ENCODE measurements around the gene LRRC28. TPM values are rescaled to one million over a fixed set of nuclear protein-coding genes. Genes with fewer than 3 reads are reported as not detected.

LRRC28 gene
- polyA plus RNA-seq, 1 of the 3 experiments (the other 2 are of a cell fraction): 15.2 TPM

- Histone ChIP-seq H3K4me1 (ENCODE audit: control insufficient read depth in 1 of 2, insufficient read depth in 2 of 2, low read depth in 1 of 2, low read length in 1 of 2) (peaks cover 12 to 16% of the 10 kb centered on the region in 2 experiments; a peak in 3 of 4 replicates), H3K79me2 (ENCODE audit: insufficient read depth) (no peaks in the 10 kb centered on the region), H3K27ac (ENCODE audit: low read depth in 2 of 2, low read length in 1 of 2) (no peak overlapping the region), H3K4me3 (ENCODE audit: low read depth in 2 of 2, low read length in 1 of 2) (no peak overlapping the region), H3K9me2 (no peaks in the 10 kb centered on the region), H3K9me3 (no peaks in the 10 kb centered on the region), H3K27me3 (ENCODE audit: insufficient read depth) (no peaks in the 10 kb centered on the region), H2AFZ (ENCODE audit: low read depth) (no peak overlapping the region), H3K9ac (no peak overlapping the region), H3K36me3 (replicated peaks in 1 of 2; ENCODE audit: control insufficient read depth in 1 of 2, insufficient read depth in 2 of 2, low read length in 1 of 2) (no peaks in the 10 kb centered on the region), H4K20me1 (ENCODE audit: insufficient read depth) (no peaks in the 10 kb centered on the region), H3F3A (replicated peaks; ENCODE audit: insufficient read depth) (no peaks in the 10 kb centered on the region), H3K4me2 (no peak overlapping the region)
- ChIA-PET POLR2A (no interaction called here), CTCF (no interaction called here)
- DNase-seq: no peak
- no peak for TF ChIP-seq SIN3A (IDR thresholded peaks at IDR 0.05; ENCODE audit: borderline replicate concordance, low read depth, low read length)
- no peak for TF ChIP-seq RAD21 (IDR thresholded peaks at IDR 0.05; ENCODE audit: low read length)
- WGBS (ENCODE audit: low lambda C conversion rate): 90% methylated on average over 20 of the region's 22 CpGs
Observed at GRCh38 chr15:99427668-99428361, 176.5 kb downstream of the LRRC28 start.

GRCh38 chr15:99429681-99430081 lies 178.4 kb downstream of the LRRC28 start:
- no peak overlapping the region for H3K27ac ChIP-seq (ENCODE audit: low read depth in 2 of 2, low read length in 1 of 2)
- no peak for DNase-seq
- no peaks in the 10 kb centered on the region for H3F3A ChIP-seq (replicated peaks; ENCODE audit: insufficient read depth)
- ChIA-PET POLR2A (no interaction called here), CTCF (no interaction called here)
- H4K20me1 ChIP-seq (ENCODE audit: insufficient read depth): no peaks in the 10 kb centered on the region
- no peak overlapping the region for H3K9ac ChIP-seq
- no peaks in the 10 kb centered on the region for H3K79me2 ChIP-seq (ENCODE audit: insufficient read depth)
- H2AFZ ChIP-seq (ENCODE audit: low read depth): no peak overlapping the region
- TF ChIP-seq, protein P1, sequence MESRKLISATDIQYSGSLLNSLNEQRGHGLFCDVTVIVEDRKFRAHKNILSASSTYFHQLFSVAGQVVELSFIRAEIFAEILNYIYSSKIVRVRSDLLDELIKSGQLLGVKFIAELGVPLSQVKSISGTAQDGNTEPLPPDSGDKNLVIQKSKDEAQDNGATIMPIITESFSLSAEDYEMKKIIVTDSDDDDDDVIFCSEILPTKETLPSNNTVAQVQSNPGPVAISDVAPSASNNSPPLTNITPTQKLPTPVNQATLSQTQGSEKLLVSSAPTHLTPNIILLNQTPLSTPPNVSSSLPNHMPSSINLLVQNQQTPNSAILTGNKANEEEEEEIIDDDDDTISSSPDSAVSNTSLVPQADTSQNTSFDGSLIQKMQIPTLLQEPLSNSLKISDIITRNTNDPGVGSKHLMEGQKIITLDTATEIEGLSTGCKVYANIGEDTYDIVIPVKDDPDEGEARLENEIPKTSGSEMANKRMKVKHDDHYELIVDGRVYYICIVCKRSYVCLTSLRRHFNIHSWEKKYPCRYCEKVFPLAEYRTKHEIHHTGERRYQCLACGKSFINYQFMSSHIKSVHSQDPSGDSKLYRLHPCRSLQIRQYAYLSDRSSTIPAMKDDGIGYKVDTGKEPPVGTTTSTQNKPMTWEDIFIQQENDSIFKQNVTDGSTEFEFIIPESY (IDR thresholded peaks at IDR 0.05; ENCODE audit: borderline replicate concordance, low read depth): no peak
- no peak for TF ChIP-seq FOXM1 (IDR thresholded peaks at IDR 0.05; ENCODE audit: low read depth)
- no peak for TF ChIP-seq EP300 (IDR thresholded peaks at IDR 0.05; ENCODE audit: borderline replicate concordance in 1 of 2, low read depth in 1 of 2, low read length in 1 of 2)
- no peak for TF ChIP-seq TCF12 (IDR thresholded peaks at IDR 0.05)
- no peak for TF ChIP-seq IRF3 (IDR thresholded peaks at IDR 0.05; ENCODE audit: low read depth, low read length)
- no peak for TF ChIP-seq USF1 (IDR thresholded peaks at IDR 0.05; ENCODE audit: borderline replicate concordance, low read depth)
- no peak for TF ChIP-seq EZH2phosphoT487 (IDR thresholded peaks at IDR 0.05; ENCODE audit: borderline replicate concordance, low read depth)
- TF ChIP-seq FOXJ3 (CRISPR knock-in tag; IDR thresholded peaks at IDR 0.05): no peak
- no peak for TF ChIP-seq YY1 (IDR thresholded peaks at IDR 0.05; ENCODE audit: low read depth)
- TF ChIP-seq GATA2 (CRISPR knock-in tag; IDR thresholded peaks at IDR 0.05): no peak
- no peak for TF ChIP-seq SIN3A (IDR thresholded peaks at IDR 0.05; ENCODE audit: borderline replicate concordance, low read depth, low read length)
- TF ChIP-seq NRF1 (IDR thresholded peaks at IDR 0.05; ENCODE audit: low read depth, low read length): no peak
- TF ChIP-seq NFIC (IDR thresholded peaks at IDR 0.05; ENCODE audit: borderline replicate concordance): no peak
- no peak for TF ChIP-seq FOSL2 (IDR thresholded peaks at IDR 0.05; ENCODE audit: borderline replicate concordance, low read depth)
- TF ChIP-seq, protein P2, sequence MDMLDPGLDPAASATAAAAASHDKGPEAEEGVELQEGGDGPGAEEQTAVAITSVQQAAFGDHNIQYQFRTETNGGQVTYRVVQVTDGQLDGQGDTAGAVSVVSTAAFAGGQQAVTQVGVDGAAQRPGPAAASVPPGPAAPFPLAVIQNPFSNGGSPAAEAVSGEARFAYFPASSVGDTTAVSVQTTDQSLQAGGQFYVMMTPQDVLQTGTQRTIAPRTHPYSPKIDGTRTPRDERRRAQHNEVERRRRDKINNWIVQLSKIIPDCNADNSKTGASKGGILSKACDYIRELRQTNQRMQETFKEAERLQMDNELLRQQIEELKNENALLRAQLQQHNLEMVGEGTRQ (IDR thresholded peaks at IDR 0.05; ENCODE audit: borderline replicate concordance, low read depth, low read length): no peak
- TF ChIP-seq TEAD4 (IDR thresholded peaks at IDR 0.05; ENCODE audit: borderline replicate concordance, insufficient read depth): no peak
- no peak for TF ChIP-seq RCOR1 (IDR thresholded peaks at IDR 0.05; ENCODE audit: low read length)
- no peak for TF ChIP-seq POLR2AphosphoS5 (IDR thresholded peaks at IDR 0.05; ENCODE audit: low read depth, low read length)
- H3K4me2 ChIP-seq: no peak overlapping the region
- H3K4me3 ChIP-seq (ENCODE audit: low read depth in 2 of 2, low read length in 1 of 2): no peak overlapping the region
- no peaks in the 10 kb centered on the region for H3K9me2 ChIP-seq
- H3K27me3 ChIP-seq (ENCODE audit: insufficient read depth): no peaks in the 10 kb centered on the region
- WGBS (ENCODE audit: low lambda C conversion rate): 98% methylated on average over 5 of the region's 5 CpGs
- no peaks in the 10 kb centered on the region for H3K36me3 ChIP-seq (replicated peaks in 1 of 2; ENCODE audit: control insufficient read depth in 1 of 2, insufficient read depth in 2 of 2, low read length in 1 of 2)
- no peaks in the 10 kb centered on the region for H3K9me3 ChIP-seq
- H3K4me1 ChIP-seq (ENCODE audit: control insufficient read depth in 1 of 2, insufficient read depth in 2 of 2, low read depth in 1 of 2, low read length in 1 of 2): peaks cover 12 to 13% of the 10 kb centered on the region in 2 experiments; a peak in 3 of 4 replicates
